GM12892 (cell line): ENCODE results near the gene NECAP2.

Experiments used
- POLR2A ChIP-seq: IDR thresholded peaks from 2 replicates; pipeline ENCODE4 v1.6.1; 2011; ENCODE audit warnings: low read depth, low read length, control low read depth
- POLR2AphosphoS5 ChIP-seq: IDR thresholded peaks from 2 replicates; pipeline ENCODE4 v1.6.1; 2011; ENCODE audit warnings: low read depth, low read length, control low read depth
- TAF1 ChIP-seq: IDR thresholded peaks from 2 replicates; pipeline ENCODE4 v1.6.1; 2011; ENCODE audit warnings: low read depth, mild to moderate bottlenecking, control low read depth, low read length, borderline replicate concordance

DNA sequence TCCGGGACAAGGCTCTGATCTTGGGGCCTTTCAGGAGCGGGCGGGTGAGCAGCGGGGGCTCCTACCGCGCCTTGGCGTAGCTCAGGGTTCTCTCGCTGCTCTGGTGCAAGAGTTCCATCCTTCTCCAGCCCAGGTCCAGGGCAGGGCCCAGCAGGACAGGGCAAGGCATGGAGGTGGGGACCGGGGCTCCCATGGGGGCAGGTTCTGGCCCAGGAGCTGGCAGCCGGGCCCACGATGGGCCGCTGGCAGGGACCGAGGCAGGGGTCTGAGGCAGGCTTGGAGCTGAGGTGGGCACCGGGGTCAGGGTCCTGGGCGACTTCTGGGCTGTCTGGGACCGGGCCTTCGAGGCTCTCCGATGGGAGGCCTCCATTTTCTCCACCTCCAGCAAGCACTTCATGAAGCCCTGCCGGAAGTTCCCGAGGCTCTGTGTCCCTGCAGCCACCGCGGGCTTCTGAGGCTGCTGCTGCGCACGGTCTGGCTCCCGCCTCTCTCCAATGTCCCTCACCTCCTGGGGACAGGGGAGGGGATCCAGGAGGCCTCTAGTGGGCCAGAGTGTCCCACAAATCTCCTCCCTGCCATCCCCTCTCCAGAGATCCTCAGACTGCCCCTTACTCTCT lies 30.9 kb upstream of the NECAP2 start:
- no peak for TF ChIP-seq POLR2A
- no peak for TF ChIP-seq POLR2AphosphoS5
- no peak for TF ChIP-seq TAF1
